Omental fat pad (tissue), 4 donors: ENCODE data around the gene SERINC4. TPM values are rescaled to one million over a fixed set of nuclear protein-coding genes. Genes with fewer than 3 reads are reported as not detected.
"Not testable (repeated sequence)": the region's sequence is repeated elsewhere in the genome, so short reads cannot be mapped to it uniquely, and the experiment has no call there.

ENCODE experiments used
- ATAC-seq: fragments of 150-250 bp; one replicate; pipeline ENCODE4 v1.9.1; 2016; ENCODE audit warnings: mild to moderate bottlenecking, moderate library complexity; ENCODE audit not compliant: low FRiP score
- DNase-seq: peaks from one replicate; pipeline ENCODE4 v3.0.0-alpha.2; 2019; ENCODE audit warnings: low spot score
- total RNA-seq, 4 donors: library from RNA; depleted of rRNA; stranded (reverse); fragments of >200 nt; gene quantifications; one replicate each; pipeline ENCODE4 v1.1.0, GENCODE V29; 2016
- TF ChIP-seq, protein P1 (sequence below), 3 donors: fragments of 450-650 bp; IDR thresholded peaks; one replicate each; pipeline ENCODE4 v1.5.1; 2016 to 2017; ENCODE audit warnings: antibody characterized with exemption in 3 of 3, mild to moderate bottlenecking in 3 of 3, moderate library complexity in 2 of 3

Gene SERINC4
- total RNA-seq, 4 donors from 2014 or later, result not detected

DNA sequence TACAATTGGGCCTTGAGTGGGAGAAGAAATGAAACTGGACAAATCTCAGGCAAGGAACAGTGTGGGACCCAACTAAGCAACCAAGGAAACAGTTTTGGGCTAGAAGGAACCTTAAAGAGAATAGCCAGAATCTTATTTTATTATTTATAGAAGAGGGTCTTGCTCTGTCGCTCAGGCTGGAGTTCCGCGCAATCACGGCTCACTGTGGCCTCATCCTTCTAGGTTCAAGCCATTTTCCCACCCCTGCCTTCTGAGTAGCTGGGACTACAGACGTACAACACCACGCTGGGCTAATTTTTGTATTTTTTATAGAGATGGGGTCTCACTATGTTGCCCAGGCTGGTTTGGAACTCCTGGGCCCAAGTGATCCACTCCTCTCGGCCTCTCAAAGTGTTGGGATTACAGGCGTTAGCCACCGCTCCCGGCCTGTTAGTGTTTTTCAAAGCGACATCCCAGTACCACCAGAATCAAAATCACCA lies 26.0 kb upstream of the SERINC4 start:
- DNase-seq (no peak), ATAC-seq (no peak)
- TF ChIP-seq, protein P1, sequence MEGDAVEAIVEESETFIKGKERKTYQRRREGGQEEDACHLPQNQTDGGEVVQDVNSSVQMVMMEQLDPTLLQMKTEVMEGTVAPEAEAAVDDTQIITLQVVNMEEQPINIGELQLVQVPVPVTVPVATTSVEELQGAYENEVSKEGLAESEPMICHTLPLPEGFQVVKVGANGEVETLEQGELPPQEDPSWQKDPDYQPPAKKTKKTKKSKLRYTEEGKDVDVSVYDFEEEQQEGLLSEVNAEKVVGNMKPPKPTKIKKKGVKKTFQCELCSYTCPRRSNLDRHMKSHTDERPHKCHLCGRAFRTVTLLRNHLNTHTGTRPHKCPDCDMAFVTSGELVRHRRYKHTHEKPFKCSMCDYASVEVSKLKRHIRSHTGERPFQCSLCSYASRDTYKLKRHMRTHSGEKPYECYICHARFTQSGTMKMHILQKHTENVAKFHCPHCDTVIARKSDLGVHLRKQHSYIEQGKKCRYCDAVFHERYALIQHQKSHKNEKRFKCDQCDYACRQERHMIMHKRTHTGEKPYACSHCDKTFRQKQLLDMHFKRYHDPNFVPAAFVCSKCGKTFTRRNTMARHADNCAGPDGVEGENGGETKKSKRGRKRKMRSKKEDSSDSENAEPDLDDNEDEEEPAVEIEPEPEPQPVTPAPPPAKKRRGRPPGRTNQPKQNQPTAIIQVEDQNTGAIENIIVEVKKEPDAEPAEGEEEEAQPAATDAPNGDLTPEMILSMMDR (IDR thresholded peaks at IDR 0.05), result no peak

DNA sequence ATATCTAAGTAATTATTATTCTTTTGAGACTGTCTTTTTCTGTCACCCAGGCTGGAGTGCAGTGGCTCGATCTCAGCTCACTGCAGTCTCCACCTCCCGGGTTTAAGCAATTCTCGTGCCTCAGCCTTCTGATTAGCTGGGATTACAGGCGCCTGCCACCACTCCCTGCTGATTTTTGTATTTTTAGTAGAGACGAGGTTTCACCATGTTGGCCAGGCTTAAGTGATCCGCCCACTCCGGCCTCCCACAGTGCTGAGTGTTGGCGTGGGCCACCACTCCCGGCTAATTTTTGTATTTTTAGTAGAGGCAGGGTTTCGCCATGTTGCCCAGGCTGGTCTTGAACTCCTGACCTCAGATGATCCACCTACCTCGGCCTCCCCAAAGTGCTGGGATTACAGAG lies 25.3 kb upstream of the SERINC4 start:
- not testable (repeated sequence) for ATAC-seq, DNase-seq

DNA sequence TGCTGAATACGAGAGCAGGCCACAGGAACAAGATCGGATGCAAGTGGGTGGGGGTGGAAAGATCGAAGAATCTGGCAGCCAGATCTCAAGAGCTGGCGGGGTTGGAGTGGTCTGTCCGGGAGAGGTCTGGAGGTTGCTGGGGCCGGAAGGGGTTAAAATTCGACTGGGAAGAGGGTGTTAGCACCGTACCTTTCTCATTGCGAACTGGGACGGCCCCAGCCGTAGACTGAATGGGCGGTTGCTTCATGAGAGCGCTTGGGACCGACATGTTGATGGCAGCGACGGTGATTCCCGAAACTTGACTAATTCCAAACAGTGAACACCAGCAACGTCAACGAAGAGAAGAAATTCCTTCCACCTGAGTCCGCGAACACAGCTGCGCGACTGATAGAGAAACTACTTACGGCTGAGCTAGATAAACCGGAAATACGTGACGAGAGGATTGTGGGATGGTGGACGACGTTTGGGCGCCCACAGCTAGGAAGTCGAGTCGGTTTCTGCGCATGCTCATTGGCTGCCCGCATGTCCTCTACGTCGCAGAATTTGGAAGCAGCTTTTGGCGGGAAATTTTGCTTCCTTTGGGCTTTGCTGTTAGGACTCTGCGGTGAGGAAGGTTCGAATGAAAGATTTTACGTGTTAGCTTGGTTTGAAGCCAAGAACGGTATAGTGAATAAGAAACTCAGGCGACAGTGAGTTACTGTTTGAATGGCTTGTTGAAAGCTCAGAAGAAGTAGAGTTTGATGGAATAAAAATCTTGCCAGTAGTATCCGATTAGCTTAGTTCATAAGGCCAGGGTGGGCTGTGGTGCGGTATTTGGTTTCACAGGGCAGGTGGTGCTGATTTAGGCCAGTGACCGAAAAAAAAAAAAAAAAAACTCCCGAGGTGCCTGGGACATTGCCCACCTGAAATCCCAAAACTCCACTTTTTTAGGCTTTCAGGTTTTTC lies 24.6 kb upstream of the SERINC4 start, which contains the start of gene MFAP1:
TSS of gene MFAP1 (minus strand) at position 389 of the 945 bp plus-strand sequence. CDS start at position 268, 121 bp downstream.
- DNase-seq (peak; percentile 84), ATAC-seq (peak; percentile 94)
- TF ChIP-seq, protein P1 (IDR thresholded peaks at IDR 0.05), result no peak

DNA sequence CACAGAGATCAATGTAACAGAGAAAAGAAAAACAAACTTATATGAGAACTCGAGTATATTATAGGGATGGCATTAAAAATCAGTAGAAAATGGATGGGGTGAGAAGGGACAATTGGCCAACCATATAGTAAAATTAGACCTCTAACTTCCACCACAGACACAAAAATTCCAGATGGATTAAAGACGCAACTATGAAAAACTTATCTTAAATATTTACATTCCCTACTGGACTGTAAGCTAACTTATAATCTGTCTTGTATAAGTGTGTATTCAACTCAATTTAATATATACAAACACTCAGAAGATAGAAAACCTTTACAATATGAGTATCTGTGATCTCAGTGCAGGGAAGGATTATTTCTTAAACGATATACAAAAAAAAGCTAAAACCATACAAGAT lies 21.5 kb upstream of the SERINC4 start:
- TF ChIP-seq, protein P1 (IDR thresholded peaks at IDR 0.05), result no peak
- DNase-seq, result no peak
- no peak for ATAC-seq

DNA sequence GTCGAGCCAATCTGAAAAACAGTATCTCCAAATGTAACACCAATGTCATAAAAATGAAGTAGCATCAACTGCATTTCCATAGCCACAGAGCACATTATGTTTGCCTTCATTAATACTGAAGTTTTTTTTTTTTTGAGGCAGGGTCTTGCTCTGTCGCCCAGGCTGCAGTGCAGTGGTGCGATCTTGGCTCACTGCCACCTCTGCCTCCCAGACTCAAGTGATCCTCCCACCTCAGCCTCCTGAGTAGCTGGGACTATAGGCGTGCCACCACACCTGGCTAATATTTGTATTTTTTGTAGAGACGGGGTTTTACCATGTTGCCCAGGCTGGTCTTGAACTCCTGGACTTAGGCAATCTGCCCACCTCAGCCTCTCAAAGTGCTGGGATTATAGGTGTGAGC lies 15.0 kb upstream of the SERINC4 start:
- not testable (repeated sequence) for DNase-seq, ATAC-seq

DNA sequence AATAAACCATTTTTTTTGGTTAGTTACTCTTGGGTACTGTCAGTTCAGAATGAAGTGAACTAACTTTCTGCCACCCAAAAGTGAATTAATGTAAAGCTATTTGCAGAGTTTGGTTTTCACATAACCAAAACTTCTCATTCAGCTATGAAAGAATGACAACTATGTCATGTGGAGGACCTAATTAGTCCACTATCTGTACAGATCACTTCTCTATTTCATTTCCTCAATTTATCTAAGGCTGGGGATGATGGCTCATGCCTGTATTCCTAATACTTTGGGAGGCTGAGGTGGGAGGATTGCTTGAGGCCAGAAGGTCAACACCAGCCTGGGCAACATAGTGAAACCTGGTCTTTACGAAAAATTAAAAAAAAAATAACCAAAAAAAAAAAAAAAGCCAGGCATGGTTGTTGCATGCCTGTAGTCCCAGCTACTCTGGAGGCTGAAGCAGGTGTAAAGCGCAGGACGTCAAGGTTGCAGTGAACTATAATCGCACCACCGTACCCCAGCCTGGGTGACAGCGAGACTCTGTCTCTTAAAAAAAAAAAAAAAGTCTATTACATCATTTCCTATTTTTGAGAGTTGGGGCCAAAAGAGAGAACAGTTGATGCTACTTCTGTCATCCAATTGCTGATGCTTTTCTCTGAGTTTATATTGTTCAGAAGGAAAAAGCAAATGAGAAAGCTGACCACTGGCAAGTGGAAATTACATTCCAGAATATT lies 9.1 kb upstream of the SERINC4 start:
- DNase-seq (no peak), ATAC-seq (no peak)
- TF ChIP-seq, protein P1 (IDR thresholded peaks at IDR 0.05), result no peak

DNA sequence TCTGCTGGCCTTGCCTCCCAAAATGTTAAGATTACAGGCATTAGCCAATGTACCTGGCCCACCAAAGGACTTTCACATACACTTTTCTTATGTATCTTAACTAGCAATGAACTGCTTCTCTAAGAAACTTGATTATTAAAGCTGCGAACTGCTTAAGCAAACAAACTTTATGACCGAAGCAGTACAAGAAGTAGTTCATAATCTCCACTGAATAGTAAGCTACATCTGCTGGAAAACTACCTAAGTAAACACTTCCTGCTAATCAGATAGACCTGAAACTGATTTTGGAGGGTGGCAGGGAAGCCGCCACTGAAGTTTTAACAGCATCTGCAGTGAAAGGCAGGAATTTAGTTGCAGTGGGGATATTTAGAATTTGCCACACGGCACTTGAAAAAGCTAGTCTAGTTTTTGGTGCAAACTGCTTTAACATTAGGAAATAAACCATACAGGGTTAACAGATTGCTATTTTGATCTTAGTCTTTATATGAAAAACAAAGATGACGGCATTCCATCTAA lies 8.5 kb upstream of the SERINC4 start:
- TF ChIP-seq, protein P1 (IDR thresholded peaks at IDR 0.05), result no peak
- ATAC-seq, result no peak

DNA sequence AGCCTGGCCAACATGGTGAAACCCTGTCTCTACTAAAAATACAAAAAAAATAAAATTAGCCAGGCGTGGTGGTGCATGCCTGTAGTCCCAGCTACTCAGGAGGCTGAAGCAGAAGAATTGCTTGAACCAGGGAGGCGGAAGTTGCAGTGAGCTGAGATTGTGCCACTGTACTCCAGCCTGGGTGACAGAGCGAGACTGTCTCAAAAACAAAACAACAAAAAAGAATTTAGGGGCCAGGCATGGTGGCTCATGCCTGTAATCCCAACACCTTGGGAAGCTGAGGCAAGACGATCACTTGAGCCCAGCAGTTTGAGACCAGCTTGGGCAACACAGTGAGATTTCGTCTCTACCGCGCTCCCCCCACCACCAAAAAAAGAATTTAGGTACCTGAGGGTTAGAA lies 2.7 kb upstream of the SERINC4 start:
- ATAC-seq, DNase-seq: not testable (repeated sequence)

More for the DNA sequence above, 8.5 kb upstream of the SERINC4 start:
- DNase-seq, result no peak
